Muscle layer of colon (tissue), 2 donors: Measurements from ENCODE around the gene MAP2K5.

Experiments
- H3K27ac ChIP-seq: one replicate; pipeline ENCODE4 v1.7.0; 2013; ENCODE audit warnings: low read depth, mild to moderate bottlenecking, low read length, moderate library complexity
- H3K27me3 ChIP-seq, 2 donors: one replicate each; pipeline ENCODE4 v1.7.0; 2013; ENCODE audit warnings: low read length in 2 of 2, mild to moderate bottlenecking in 2 of 2; ENCODE audit not compliant: insufficient read depth in 2 of 2, control insufficient read depth in 1 of 2
- H3K36me3 ChIP-seq: one replicate; pipeline ENCODE4 v1.7.0; 2013; ENCODE audit warnings: mild to moderate bottlenecking, low read length; ENCODE audit not compliant: insufficient read depth
- H3K4me1 ChIP-seq: one replicate; pipeline ENCODE4 v1.7.0; 2013; ENCODE audit warnings: mild to moderate bottlenecking, low read length; ENCODE audit not compliant: insufficient read depth
- H3K4me3 ChIP-seq, 2 donors: one replicate each; pipeline ENCODE4 v1.7.0; 2013; ENCODE audit warnings: low read length in 2 of 2, low read depth in 1 of 2, mild to moderate bottlenecking in 1 of 2, moderate library complexity in 1 of 2
- H3K9ac ChIP-seq: one replicate; pipeline ENCODE4 v1.7.0; 2013; ENCODE audit warnings: low read length
- H3K9me3 ChIP-seq: one replicate; pipeline ENCODE4 v1.7.0; 2013; ENCODE audit warnings: mild to moderate bottlenecking, low read length
- donor health status: abdominal sarcoma.
- donor health status: Adenocarcinoma of cecum.

MAP2K5 gene

DNA sequence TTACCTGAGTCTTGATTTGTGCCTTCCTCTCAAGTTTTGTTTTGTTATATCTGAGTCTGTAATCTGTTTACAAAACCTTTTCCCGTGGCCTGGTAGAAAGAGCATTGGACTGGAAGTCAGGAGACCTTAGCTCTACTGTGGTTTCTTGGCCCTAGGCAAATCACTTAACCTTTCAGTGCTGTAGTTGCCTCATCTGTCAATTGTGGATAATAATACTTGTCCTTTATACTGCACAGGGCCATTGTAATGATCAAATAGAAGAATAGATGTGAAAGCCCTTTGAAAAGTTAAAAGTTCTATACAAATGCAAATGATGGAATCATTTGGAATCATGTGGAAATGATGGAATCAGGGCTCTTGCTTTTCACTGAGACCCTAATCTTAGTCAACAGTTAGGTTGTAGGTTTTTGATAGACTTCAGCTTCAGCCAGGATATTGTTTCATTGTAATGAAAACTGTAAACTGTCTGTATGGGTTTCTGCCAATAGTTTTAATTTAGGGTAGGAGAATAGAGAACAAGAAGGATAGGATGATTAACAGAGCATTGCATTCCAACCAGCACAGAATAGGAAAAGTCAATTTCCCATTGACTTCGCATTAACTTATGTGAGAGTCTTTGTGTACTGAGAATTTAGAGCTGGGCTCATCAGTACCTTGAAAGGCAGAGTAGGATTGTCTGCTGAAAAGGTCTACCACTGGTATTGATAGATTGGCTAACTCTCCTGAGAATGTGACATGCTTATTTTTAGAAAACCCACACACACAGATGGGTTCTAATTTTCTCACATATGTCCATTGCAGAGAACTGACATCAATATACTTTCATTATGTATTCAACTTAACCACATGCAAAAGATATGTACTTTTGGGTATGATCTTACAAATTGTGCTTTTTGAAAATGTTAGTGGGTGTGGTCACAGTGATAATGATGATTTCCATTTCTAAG, 21.8 kb downstream of the MAP2K5 start:
- no peak overlapping the region for H3K27ac ChIP-seq
- no peaks in the 10 kb centered on the region for H3K4me1 ChIP-seq
- H3K9me3 ChIP-seq, result no peaks in the 10 kb centered on the region
- no peaks in the 10 kb centered on the region for H3K27me3 ChIP-seq
- no peaks in the 10 kb centered on the region for H3K36me3 ChIP-seq
- no peak overlapping the region for H3K9ac ChIP-seq
- H3K4me3 ChIP-seq, result no peak overlapping the region

DNA sequence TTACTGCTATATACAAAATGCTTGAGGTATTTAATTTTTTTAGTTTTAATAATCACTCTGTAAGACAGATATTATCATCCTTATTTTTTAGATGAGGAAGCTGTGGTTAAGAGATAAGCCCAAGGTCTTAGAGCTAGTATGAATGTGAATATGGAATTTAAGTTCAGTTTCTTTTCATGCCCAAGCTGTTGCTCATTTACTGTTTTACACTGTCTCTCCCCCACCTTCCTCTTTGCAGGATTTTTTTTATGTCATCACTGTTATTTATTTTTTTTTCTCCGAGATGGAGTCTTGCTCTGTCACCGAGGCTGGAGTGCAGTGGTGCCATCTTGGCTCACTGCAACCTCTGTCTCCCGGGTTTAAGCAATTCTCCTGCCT, 22.5 kb downstream of the MAP2K5 start:
- H3K9me3 ChIP-seq, result no peaks in the 10 kb centered on the region
- no peaks in the 10 kb centered on the region for H3K36me3 ChIP-seq
- no peaks in the 10 kb centered on the region for H3K27me3 ChIP-seq
- H3K27ac ChIP-seq, result no peak overlapping the region
- no peak overlapping the region for H3K4me3 ChIP-seq
- H3K4me1 ChIP-seq, result peaks cover 5% of the 10 kb centered on the region
- H3K9ac ChIP-seq, result no peak overlapping the region

DNA sequence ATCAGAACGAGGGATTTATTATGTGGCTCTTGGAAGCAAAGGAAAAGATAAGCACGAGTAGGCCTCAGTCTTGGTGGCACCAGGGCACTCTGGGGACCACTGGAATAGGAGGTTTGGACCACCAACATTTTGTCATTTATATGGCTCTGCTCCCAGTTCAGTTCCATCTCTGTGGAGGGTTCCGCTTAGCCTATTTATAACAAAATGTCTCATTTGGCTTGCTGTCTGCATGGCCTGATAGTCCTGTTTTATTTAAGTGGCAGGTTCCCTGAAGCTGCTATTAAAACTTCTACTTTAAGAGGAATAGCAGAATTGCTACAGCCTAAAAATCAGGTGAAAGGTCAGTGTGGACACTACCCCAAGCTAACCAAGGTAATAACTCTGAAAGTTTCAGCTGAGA, 27.2 kb downstream of the MAP2K5 start:
- Histone ChIP-seq H3K27me3 (no peaks in the 10 kb centered on the region), H3K4me3 (no peak overlapping the region), H3K36me3 (no peaks in the 10 kb centered on the region), H3K4me1 (peaks cover 9% of the 10 kb centered on the region), H3K9ac (no peak overlapping the region), H3K27ac (no peak overlapping the region), H3K9me3 (no peaks in the 10 kb centered on the region)

- Histone ChIP-seq H3K27ac (no peak overlapping the region), H3K4me1 (peaks cover 9% of the 10 kb centered on the region), H3K27me3 (no peaks in the 10 kb centered on the region), H3K9ac (no peak overlapping the region), H3K9me3 (no peaks in the 10 kb centered on the region), H3K4me3 (no peak overlapping the region), H3K36me3 (no peaks in the 10 kb centered on the region)
These were observed 28.6 kb downstream of the MAP2K5 start for GRCh38 chr15:67570875-67571647.

- Histone ChIP-seq H3K27me3 (no peaks in the 10 kb centered on the region), H3K9me3 (no peaks in the 10 kb centered on the region), H3K4me1 (peaks cover 9% of the 10 kb centered on the region), H3K4me3 (no peak overlapping the region), H3K9ac (no peak overlapping the region), H3K27ac (no peak overlapping the region), H3K36me3 (no peaks in the 10 kb centered on the region)
These were observed 29.3 kb downstream of the MAP2K5 start for GRCh38 chr15:67571648-67572415.

- Histone ChIP-seq H3K27me3 (no peaks in the 10 kb centered on the region), H3K9ac (no peak overlapping the region), H3K4me1 (peaks cover 9% of the 10 kb centered on the region), H3K36me3 (no peaks in the 10 kb centered on the region), H3K27ac (no peak overlapping the region), H3K9me3 (no peaks in the 10 kb centered on the region), H3K4me3 (no peak overlapping the region)
These were observed 30.7 kb downstream of the MAP2K5 start for GRCh38 chr15:67573194-67573593.

DNA sequence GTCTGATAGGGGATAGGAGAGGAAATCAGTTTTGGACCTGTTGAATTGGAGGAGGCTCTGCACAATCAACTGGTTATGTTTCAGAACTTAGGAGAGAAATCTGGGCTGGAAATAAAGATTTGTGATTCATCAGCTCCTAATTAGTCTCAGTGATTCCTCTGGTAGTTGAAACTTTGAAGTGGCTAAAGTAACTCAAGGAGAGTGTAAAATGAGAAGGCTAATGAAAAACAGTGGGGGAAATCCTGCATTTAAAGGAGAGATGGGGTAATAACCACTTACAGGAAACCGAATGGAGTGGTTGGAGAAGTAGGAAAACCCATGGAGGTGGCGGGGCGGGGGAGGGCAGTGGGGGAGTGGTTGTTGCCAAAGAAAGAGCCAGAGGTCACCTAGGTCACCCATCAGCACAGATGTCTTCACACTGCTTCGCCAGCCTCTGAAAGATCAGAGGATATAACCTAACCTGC, 32.6 kb downstream of the MAP2K5 start:
- Histone ChIP-seq H3K9me3 (no peaks in the 10 kb centered on the region), H3K4me1 (peaks cover 3% of the 10 kb centered on the region)

GRCh38 chr15:67578020-67578600, 35.6 kb downstream of the MAP2K5 start:
- H3K4me1 ChIP-seq, result no peaks in the 10 kb centered on the region
- no peaks in the 10 kb centered on the region for H3K36me3 ChIP-seq
- no peak overlapping the region for H3K4me3 ChIP-seq
- H3K9me3 ChIP-seq, result no peaks in the 10 kb centered on the region
- no peaks in the 10 kb centered on the region for H3K27me3 ChIP-seq
- H3K9ac ChIP-seq, result no peak overlapping the region
- no peak overlapping the region for H3K27ac ChIP-seq

More for the DNA sequence above, 32.6 kb downstream of the MAP2K5 start:
- no peak overlapping the region for H3K9ac ChIP-seq
- H3K27me3 ChIP-seq, result no peaks in the 10 kb centered on the region
- H3K36me3 ChIP-seq, result no peaks in the 10 kb centered on the region
- H3K27ac ChIP-seq, result no peak overlapping the region
- no peak overlapping the region for H3K4me3 ChIP-seq

GRCh38 chr15:67579164-67579563, 36.7 kb downstream of the MAP2K5 start:
- Histone ChIP-seq H3K4me1 (no peaks in the 10 kb centered on the region), H3K9me3 (no peaks in the 10 kb centered on the region), H3K27me3 (no peaks in the 10 kb centered on the region), H3K4me3 (no peak overlapping the region), H3K9ac (no peak overlapping the region), H3K36me3 (no peaks in the 10 kb centered on the region), H3K27ac (no peak overlapping the region)

GRCh38 chr15:67579967-67580366, 37.5 kb downstream of the MAP2K5 start:
- no peak overlapping the region for H3K27ac ChIP-seq
- H3K36me3 ChIP-seq, result no peaks in the 10 kb centered on the region
- H3K4me1 ChIP-seq, result no peaks in the 10 kb centered on the region
- H3K4me3 ChIP-seq, result no peak overlapping the region
- H3K27me3 ChIP-seq, result no peaks in the 10 kb centered on the region
- H3K9ac ChIP-seq, result no peak overlapping the region
- H3K9me3 ChIP-seq, result no peaks in the 10 kb centered on the region

DNA sequence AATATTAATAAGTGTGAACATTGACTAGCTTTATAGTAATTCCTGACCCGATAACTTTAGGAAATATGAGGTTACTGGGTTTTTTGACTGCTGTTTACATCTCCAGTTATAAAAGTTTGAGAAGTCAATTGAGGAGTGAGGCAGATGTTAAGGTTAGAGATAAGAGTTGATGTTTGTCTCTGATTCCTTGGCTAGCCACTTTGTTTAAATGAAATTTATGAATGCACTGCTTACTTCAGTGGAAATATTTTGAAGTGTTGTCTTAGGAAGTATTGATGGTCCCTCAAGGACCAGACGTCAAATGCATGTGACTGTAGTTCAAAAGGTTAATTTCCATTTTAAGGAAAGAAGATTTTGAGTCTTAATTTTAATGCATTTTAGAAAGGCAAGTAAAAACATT, 41.7 kb downstream of the MAP2K5 start:
- Histone ChIP-seq H3K9me3 (no peaks in the 10 kb centered on the region), H3K9ac (no peak overlapping the region), H3K27me3 (no peaks in the 10 kb centered on the region), H3K36me3 (peaks cover 12% of the 10 kb centered on the region), H3K4me1 (no peaks in the 10 kb centered on the region), H3K4me3 (no peak overlapping the region), H3K27ac (no peak overlapping the region)
